Kidney glomerular epithelial cell (primary cell): Measurements from ENCODE around the gene NSMCE1.

Source experiments
- DNase-seq: peaks from one replicate; lab custom pipeline; 2025; lab: John Stamatoyannopoulos, UW

Gene NSMCE1

DNA sequence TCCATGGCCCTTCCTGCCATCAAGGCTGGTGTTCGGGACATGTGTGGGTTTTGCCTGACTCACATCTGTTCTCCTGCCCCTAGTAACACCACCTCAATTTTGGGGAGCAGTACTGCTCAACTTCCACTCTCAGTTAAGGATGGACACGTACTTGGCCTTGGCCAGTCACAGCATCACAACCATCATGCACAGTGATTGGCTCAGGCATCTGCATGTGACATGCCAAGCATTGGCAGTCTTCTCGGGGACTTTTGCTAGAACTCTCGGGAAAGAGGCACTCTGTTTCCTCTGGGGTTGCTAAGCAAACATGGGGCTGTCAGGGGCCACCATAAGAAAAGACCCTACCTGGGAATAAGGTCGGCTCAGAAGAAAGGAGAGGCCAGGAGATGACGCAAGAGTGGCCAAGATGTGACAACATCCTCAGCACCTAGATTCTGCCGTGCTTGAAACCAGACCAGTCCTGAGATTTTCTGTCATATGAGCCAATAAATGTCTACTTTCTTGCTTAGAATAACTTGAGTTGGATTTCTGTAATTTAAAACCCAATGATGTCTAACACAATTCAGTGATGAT, 77.1 kb downstream of the NSMCE1 start:
- DNase-seq: no peak

DNA sequence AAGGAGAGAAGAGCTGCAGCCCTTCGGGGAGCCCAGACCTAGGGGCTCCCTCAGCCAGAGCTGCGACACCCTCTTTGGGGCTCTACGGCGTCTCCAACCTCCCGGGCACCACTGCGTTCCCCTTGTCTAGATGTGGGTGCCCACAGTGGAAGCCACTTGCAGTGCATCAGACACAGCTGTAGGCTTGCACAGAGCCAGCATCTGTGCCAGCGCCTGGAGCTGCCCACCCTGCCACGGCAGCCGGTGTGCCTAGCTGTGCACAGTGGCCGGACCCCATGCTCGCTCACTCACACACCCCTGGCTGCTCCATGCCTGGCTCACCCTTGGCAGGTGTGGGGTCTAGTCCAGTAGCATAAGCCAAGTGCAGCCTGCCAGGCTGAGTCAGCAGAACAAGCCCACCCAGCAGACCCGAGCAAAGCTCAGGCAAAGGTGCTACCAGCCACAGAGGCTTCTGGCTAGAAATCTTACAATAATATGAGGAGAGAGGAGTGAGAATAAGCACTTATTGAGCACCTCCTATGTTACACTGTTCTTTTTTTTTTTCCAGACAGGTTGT, 78.2 kb downstream of the NSMCE1 start:
- DNase-seq: no peak

DNA sequence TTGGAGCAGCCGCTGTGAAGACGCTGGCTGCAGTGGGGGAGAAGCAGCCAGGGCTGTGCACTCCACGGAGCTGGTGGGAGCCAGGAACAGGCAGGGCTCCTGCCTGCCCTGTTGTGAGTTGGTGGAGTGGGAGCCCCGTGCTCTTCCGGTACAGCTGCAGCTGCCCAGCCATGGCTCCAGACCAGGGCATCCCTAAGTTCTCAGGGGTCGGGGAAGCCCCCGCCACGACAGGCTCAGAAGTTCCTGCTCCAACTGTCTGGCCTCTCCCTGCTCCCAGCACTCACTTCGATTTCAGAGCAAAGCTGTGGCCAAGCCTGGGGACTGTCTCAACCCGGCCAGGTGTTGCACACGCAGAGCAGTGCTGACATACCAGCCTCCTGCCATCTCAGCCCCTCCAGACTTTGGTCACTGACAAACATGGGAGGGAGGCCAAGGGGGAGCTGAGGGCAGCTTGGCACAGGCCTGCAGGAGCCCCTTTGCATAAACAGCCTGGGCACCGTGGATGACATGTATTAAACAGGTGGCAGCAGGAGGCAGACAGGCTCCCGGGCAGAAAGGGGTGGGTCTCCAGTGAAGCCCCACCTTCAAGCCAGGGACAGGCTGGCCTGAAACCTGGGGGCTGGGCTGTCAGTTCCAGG, 79.1 kb downstream of the NSMCE1 start:
- DNase-seq: no peak

DNA sequence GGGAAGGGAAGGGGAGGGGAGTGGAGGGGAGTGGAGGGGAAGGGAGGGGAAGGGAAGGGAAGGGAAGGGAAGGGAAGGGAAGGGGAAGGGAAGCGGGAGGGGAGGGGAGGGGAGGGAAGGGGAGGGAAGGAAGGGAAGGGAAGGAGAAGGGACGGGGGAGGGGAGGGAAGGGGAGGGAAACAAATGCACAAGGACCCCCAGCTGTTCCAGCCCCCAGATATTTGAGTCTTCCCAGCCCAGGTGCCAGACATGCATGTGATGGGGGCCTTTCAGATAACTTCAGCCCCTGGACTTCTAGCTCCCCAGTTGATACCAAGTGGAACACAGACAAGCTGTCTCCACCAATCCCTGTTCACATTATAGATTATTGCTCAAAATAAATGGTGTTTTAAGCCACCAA, 79.9 kb downstream of the NSMCE1 start:
- DNase-seq: no peak

DNA sequence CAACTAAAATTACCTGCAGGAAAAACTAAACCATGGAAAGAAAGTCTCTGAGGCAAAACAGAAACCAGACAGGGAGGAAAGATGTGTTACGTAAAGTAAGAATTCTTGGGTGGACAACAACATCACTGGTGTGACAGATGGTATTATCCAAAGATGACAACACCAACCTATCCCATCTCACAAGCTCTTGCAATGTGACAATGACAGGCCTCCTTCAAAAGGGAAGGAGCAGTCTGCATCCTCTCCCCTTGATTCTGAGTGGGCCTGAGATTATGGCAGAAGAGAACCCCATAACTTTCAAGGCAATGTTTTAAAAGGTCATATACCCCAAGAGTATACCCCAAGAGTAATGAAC, 82.8 kb downstream of the NSMCE1 start:
- DNase-seq: no peak

DNA sequence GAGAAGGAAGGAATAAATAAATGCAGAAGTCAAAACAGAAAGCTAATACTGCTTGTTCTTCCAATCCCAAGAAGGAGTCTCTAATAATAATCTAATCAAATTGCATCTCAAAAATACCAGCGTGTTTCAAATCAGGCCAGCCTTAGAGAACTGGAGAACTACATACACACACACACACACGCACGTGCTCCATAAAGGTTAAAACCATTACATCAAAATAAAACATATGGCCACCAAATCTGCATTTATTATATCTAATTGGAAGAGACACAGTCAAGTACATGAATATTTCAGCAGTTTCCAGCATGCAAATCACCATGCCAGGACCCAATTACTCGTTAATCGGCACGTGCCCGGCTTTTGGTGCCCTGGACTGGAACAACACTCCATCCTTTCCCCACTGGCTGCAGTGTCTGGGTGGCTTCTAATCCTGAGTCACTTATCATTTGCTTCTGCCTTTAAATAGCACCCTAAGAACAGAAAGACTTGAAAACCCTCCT, 85.6 kb downstream of the NSMCE1 start:
- no peak for DNase-seq

DNA sequence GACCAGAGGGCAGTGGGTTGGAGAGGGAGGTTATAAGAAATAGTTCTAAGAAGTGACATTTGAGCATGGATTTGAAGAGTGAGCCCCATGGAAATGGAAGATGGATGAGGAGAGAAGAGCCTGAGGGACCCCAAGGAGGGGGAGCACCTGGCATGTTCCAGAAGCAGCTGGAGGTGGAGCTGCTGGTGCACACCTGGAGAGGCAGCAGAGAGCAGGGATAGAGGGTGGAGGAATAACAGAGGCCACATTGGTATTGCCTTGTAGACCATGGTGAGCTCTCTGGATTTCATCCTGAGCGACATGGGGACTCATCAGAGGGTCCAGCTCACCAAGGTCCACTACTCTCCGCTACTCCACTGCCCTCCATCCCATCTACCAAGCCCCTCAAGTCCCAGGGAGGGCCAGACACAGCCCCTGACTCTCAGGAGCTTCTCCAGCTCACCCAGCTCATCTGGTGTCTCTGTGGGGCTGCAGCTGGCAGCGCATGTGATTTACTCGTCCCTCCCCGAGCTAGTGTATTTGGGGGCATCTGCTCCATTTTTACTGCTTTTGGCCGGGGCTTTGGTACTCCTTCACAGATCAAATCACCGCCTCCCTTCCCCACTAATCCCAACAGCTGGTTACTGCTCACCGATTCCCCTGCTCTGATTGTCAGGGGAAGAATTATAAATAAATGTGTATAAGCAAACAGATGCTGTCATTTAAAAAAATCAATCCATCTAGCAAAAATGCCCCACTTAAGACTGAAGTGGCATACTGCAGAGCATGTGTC, 87.4 kb downstream of the NSMCE1 start:
- DNase-seq: no peak

DNA sequence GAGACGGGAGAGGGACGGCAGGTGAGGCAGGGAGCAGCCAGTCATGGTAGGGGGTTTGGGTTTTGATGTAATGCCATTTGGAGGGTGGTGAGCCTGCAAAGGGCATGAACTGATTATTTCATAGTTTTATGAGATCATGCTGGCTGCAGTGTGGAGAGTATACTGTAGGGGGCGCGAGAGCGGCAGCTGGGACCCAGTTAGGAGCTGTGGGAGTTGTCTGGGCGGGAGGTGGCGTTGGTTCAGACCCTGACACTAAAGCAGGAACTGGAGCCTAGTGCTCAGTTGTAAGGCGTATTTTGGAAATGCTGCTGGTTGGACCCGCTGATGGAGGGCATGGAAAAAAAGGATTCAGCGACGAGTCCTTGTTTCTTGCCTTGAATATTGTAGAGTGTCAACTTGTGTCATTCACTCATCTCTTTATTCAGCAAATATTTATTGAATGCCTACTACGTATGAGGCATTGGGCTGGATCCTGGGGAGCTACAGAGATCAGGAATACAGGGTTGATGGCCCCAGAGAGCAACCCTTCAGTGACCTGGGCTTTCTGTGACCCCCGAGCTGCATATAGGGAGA, 89.0 kb downstream of the NSMCE1 start:
- DNase-seq: peak; percentile 47

DNA sequence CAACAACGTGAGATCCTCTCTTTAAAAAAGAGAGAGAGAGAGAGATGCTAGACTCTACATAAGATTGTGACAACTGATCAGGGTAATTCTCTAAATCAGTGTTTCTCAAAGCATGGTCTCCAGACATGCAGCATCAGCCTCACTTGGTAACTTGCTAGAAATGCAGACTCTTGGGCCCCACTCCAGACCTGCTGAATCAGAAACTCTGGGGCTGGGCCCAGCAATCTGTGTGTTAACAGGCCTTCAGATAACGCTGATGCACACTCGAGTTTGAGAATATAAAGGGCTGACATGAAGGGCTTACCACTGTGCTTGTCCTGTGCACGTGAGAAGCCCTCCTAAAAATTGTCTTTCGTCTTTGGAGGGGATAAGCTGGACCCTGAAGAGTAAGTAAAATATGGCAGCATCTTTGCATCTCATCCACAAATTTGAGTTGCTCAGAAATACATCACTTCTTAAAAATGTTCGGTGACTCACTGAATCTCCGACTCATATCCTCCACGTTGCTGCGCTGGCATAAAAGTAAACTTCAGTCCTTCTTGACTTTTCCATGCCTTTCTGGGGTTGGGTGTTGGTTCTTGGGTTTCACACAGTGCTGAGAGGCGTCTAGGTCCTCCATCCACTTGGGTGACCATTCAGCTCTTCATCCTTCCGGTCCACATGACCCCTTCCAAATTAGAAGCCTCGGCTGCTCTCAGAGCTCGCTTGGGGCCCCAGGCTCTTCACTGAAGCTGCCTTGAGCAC, 91.4 kb downstream of the NSMCE1 start:
- peak; percentile 58 for DNase-seq

DNA sequence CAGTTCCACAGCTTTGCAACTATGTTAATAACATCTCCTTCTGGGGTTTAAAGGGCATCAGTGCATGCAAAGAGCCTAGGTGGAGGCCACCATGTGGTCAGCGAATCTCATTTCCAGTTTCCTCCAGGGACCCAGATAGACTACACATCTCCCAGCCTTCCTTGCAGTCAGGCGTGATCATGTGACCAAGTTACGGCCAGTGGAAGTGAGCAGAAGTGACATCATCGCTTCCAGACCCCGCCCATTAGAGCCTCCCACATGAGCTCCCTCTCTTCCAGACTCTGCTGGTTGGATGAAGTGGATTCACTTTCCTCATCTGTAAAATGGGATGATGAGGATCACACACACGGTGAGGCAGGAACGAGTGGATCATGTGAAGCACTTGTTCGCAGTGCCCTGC, 92.7 kb downstream of the NSMCE1 start:
- no peak for DNase-seq
